AG04449 (cell line): ENCODE data around the gene QRFPR.

Source experiments
- CTCF ChIA-PET: fragments of 350-600 bp; formaldehyde crosslinking; extraction: SDS; loops from one replicate; lab custom pipeline; 2021; ENCODE audit warnings: antibody characterized with exemption; lab: Yijun Ruan, JAX
- POLR2A ChIA-PET: fragments of 400-600, 350-600 bp; formaldehyde crosslinking; extraction: SDS; loops from one replicate; lab custom pipeline; 2020; ENCODE audit warnings: antibody characterized with exemption, inconsistent platforms; lab: Yijun Ruan, JAX
- DNase-seq: peaks from one replicate; pipeline ENCODE4 v3.0.0-alpha.2; 2010; ENCODE audit warnings: low read depth, low spot score
- H3K4me3 ChIP-seq: 2 replicates; pipeline ENCODE4 v1.5.1; 2011; ENCODE audit warnings: low read depth, mild to moderate bottlenecking, control low read depth, low read length
- CTCF ChIP-seq: IDR thresholded peaks from one replicate; pipeline ENCODE4 v1.5.1; 2011; ENCODE audit warnings: mild to moderate bottlenecking, moderate library complexity, low read length, control low read depth, inconsistent platforms; ENCODE audit not compliant: insufficient read depth; ENCODE audit errors: missing control alignments

The QRFPR gene

GRCh38 chr4:121283319-121283718 is 97.5 kb downstream of the QRFPR start:
- ChIA-PET POLR2A (no interaction called here), CTCF (no interaction called here)
- no peak for TF ChIP-seq CTCF
- no peak for DNase-seq
- H3K4me3 ChIP-seq, result no peak overlapping the region

- no peak for TF ChIP-seq CTCF
- DNase-seq, result no peak
- ChIA-PET CTCF (no interaction called here), POLR2A (no interaction called here)
- no peak overlapping the region for H3K4me3 ChIP-seq
Measured at GRCh38 chr4:121280425-121280824, 100.4 kb downstream of the QRFPR start.

- peak; percentile 17 for DNase-seq
- ChIA-PET CTCF (no interaction called here), POLR2A (no interaction called here)
- no peak for TF ChIP-seq CTCF
- no peak overlapping the region for H3K4me3 ChIP-seq
Measured at GRCh38 chr4:121278811-121279368, 101.9 kb downstream of the QRFPR start.
